ENCODE data around the gene PDGFA. TPM values are rescaled to one million over a fixed set of nuclear protein-coding genes. Genes with fewer than 3 reads are reported as not detected.

The PDGFA gene
- total RNA-seq, 1 experiment from 2014 or later: 35.8 TPM

DNA sequence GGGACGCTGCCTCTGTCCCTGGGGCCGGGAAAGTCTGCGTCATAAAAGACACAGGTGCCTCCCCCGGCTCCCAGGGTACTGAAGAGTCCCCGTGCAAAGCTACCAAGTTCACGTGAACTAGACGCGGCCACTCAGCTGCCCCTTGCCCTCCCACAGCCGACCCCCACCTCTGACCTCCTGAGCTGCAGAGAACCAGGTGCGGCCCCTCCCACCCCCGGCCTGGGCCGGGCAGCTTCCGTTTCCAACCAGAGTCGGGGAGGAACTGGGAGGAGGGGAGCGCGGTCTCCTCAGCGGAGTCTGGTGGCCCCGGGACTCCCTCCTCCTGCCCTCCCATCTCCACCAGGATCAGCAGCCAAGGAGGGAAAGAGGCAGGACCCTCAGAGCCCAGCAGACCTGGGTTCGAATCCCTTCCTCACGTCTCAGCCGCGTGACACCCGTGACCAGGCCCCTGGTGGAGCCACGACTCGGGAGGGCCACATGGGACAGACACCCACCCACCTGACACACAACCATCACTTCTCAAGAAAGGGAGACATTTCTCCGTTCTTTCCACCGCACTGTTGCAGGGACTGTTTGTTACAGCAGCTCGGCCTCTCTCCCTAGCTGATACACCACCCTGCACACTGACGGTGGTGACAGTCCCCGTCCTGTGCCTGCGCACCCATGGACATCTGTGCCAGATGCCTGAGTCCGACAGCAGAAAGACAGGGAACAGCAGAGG, 37.4 kb upstream of the PDGFA start:
- H3K14ac ChIP-seq (ENCODE audit: insufficient read depth, low read length): no peak overlapping the region
- TF ChIP-seq, protein P1, sequence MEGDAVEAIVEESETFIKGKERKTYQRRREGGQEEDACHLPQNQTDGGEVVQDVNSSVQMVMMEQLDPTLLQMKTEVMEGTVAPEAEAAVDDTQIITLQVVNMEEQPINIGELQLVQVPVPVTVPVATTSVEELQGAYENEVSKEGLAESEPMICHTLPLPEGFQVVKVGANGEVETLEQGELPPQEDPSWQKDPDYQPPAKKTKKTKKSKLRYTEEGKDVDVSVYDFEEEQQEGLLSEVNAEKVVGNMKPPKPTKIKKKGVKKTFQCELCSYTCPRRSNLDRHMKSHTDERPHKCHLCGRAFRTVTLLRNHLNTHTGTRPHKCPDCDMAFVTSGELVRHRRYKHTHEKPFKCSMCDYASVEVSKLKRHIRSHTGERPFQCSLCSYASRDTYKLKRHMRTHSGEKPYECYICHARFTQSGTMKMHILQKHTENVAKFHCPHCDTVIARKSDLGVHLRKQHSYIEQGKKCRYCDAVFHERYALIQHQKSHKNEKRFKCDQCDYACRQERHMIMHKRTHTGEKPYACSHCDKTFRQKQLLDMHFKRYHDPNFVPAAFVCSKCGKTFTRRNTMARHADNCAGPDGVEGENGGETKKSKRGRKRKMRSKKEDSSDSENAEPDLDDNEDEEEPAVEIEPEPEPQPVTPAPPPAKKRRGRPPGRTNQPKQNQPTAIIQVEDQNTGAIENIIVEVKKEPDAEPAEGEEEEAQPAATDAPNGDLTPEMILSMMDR (conservative IDR thresholded peaks at IDR 0.05): no peak
- H2AK5ac ChIP-seq (ENCODE audit: insufficient read length, low read length): no peak overlapping the region
- no peak overlapping the region for H4K91ac ChIP-seq (ENCODE audit: insufficient read length, low read depth, low read length)
- no peak overlapping the region for H4K5ac ChIP-seq (ENCODE audit: insufficient read length, low read depth, low read length)
- no peaks in the 10 kb centered on the region for H3K79me2 ChIP-seq (ENCODE audit: insufficient read depth, low read length)
- no peak overlapping the region for H2BK5ac ChIP-seq (ENCODE audit: insufficient read length, low read length)
- Mint-ChIP-seq H3K27me3 (ENCODE audit: low read depth) (no peaks in the 10 kb centered on the region), H3K4me3 (no peak overlapping the region), H3K9me3 (0 out of 5 replicates have a peak, but pooled peaks cover 0 to 2% of the 10 kb centered on the region in 2 experiments), H3K27ac (peak overlapping the region in 1 of 3 experiments; percentile 31; a peak in 1 of 7 replicates), H3K36me3 (ENCODE audit: insufficient read depth in 1 of 3, low read depth in 3 of 3) (peaks cover 0 to 4% (median 2%) of the 10 kb centered on the region in 3 experiments; a peak in 3 of 7 replicates), H3K4me1 (no peaks in the 10 kb centered on the region)
- H3K4me1 ChIP-seq (ENCODE audit: insufficient read depth, low read length): no peaks in the 10 kb centered on the region
- no peak overlapping the region for H2AFZ ChIP-seq (ENCODE audit: low read length)
- no peak overlapping the region for H3K18ac ChIP-seq (ENCODE audit: insufficient read length, low read depth, low read length)
- no peak overlapping the region for H3K27ac ChIP-seq (ENCODE audit: insufficient read length, low read depth, low read length)
- no peaks in the 10 kb centered on the region for H3K79me1 ChIP-seq (ENCODE audit: insufficient read depth, low read depth, low read length, poor library complexity, severe bottlenecking)
- no peak for DNase-seq
- no peak overlapping the region for H4K8ac ChIP-seq (replicated peaks; ENCODE audit: insufficient read length, low read depth, low read length)
- no peak overlapping the region for H2BK20ac ChIP-seq (ENCODE audit: low read depth, low read length, poor library complexity, severe bottlenecking)
- no peak overlapping the region for H3K56ac ChIP-seq (ENCODE audit: insufficient read length, low read depth, low read length)
- H2BK120ac ChIP-seq (ENCODE audit: low read depth, low read length, poor library complexity, severe bottlenecking): no peak overlapping the region
- H3K4ac ChIP-seq (ENCODE audit: low read depth, low read length): no peak overlapping the region
- no peak overlapping the region for H3T11ph ChIP-seq (ENCODE audit: low read length)
- no CpG with 5 or more reads among the region's 32 CpGs for WGBS (ENCODE audit: extremely low coverage, insufficient read length, low lambda C conversion rate)
- no peak overlapping the region for H3K4me2 ChIP-seq (ENCODE audit: insufficient read depth, insufficient read length, low read length)
- H2BK15ac ChIP-seq (ENCODE audit: low read depth, low read length): no peak overlapping the region
- no peaks in the 10 kb centered on the region for H3K27me3 ChIP-seq (ENCODE audit: insufficient read depth, low read length)
- no peak overlapping the region for H2BK12ac ChIP-seq (ENCODE audit: insufficient read length, low read depth, low read length)
- no peaks in the 10 kb centered on the region for H3K9me3 ChIP-seq (ENCODE audit: control insufficient read depth, low read depth, low read length)
- H3K9ac ChIP-seq (ENCODE audit: extremely low read depth, insufficient read length, low read length): no peak overlapping the region
- H4K20me1 ChIP-seq (ENCODE audit: control insufficient read depth, insufficient read depth, insufficient read length): no peaks in the 10 kb centered on the region
- no peak overlapping the region for H3K23ac ChIP-seq (ENCODE audit: insufficient read length, low read depth, low read length)
- H3K23me2 ChIP-seq (ENCODE audit: insufficient read length, low read depth, low read length, poor library complexity, severe bottlenecking): no peaks in the 10 kb centered on the region

Data from H9 (cell line).